GM20000 (cell line): Measurements from ENCODE around the gene C3orf20.

Experiments
- DNase-seq: peaks from one replicate; pipeline ENCODE4 v3.0.0; 2012; ENCODE audit warnings: low spot score
- CTCF ChIP-seq: IDR thresholded peaks from 2 replicates; pipeline ENCODE4 v1.5.1; 2012; ENCODE audit warnings: mild to moderate bottlenecking, control low read depth; ENCODE audit errors: extremely low read depth, missing control alignments

The C3orf20 gene

GRCh38 chr3:14793126-14793857, 118.4 kb downstream of the C3orf20 start:
- DNase-seq, result no peak
- no peak for TF ChIP-seq CTCF

- no peak for DNase-seq
- TF ChIP-seq CTCF, result no peak
Measured at GRCh38 chr3:14793858-14794234, 118.9 kb downstream of the C3orf20 start.

GRCh38 chr3:14794435-14794834, 119.5 kb downstream of the C3orf20 start:
- no peak for DNase-seq
- no peak for TF ChIP-seq CTCF

- no peak for TF ChIP-seq CTCF
- DNase-seq, result no peak
Measured at GRCh38 chr3:14795996-14796395, 121.1 kb downstream of the C3orf20 start.

- TF ChIP-seq CTCF, result no peak
- no peak for DNase-seq
Measured at GRCh38 chr3:14796403-14797077, 121.6 kb downstream of the C3orf20 start.

GRCh38 chr3:14797731-14798130, 122.8 kb downstream of the C3orf20 start:
- no peak for TF ChIP-seq CTCF
- DNase-seq, result no peak

- no peak for TF ChIP-seq CTCF
Measured at GRCh38 chr3:14798231-14798630, 123.3 kb downstream of the C3orf20 start.

More at GRCh38 chr3:14798231-14798630, 123.3 kb downstream of the C3orf20 start:
- no peak for DNase-seq
